Body of pancreas (tissue), 4 donors: ENCODE measurements around the gene SHROOM1. TPM values are rescaled to one million over a fixed set of nuclear protein-coding genes. Genes with fewer than 3 reads are reported as not detected.

Source experiments
- ATAC-seq: fragments of 150-250 bp; one replicate; pipeline ENCODE4 v1.9.1; 2016
- DNase-seq, 4 donors: peaks; one replicate each; pipeline ENCODE4 v3.0.0-alpha.2; 2019
- H3K27ac ChIP-seq, 4 donors: fragments of 200-600 bp; sonication (generic); 1 replicate in 3 of 4; 2 replicates in 1 of 4; pipeline versions ENCODE4 v1.5.1 to v1.6.1; 2016 to 2019; ENCODE audit warnings: mild to moderate bottlenecking in 1 of 4, mixed read lengths in 1 of 4, moderate library complexity in 1 of 4
- H3K27me3 ChIP-seq, 2 donors: fragments of 200-600 bp; sonication (generic); one replicate each; pipeline ENCODE4 v1.6.0; 2016; ENCODE audit warnings: mild to moderate bottlenecking in 1 of 2
- H3K36me3 ChIP-seq, 2 donors: fragments of 200-600 bp; sonication (generic); replicated peaks in 1 of 2; 2 replicates each; pipeline ENCODE4 v1.5.1; 2016; ENCODE audit warnings: low read depth in 2 of 2; ENCODE audit not compliant: insufficient read depth in 1 of 2
- H3K4me1 ChIP-seq: fragments of 200-600 bp; sonication (generic); one replicate; pipeline ENCODE4 v1.6.0; 2016
- H3K4me3 ChIP-seq, 2 donors: fragments of 200-600 bp; sonication (generic); 1 replicate in 1 of 2; 2 replicates in 1 of 2; pipeline ENCODE4 v1.5.1; 2016 to 2019
- H3K9me3 ChIP-seq, 3 donors: fragments of 200-600 bp; sonication (generic); 1 replicate in 2 of 3; 2 replicates in 1 of 3; pipeline ENCODE4 v1.5.1; 2016
- CTCF ChIP-seq, 7 experiments: fragments of 450-650 bp in 4 of 7; fragments of 200-600 bp in 3 of 7; sonication (generic) in 3 of 7; IDR thresholded peaks; one replicate each; pipeline ENCODE4 v1.5.1; 2016 to 2019; ENCODE audit warnings: antibody characterized with exemption in 7 of 7
- POLR2A ChIP-seq, 3 donors: fragments of 450-650 bp; IDR thresholded peaks; one replicate each; pipeline ENCODE4 v1.6.1; 2016; ENCODE audit warnings: antibody characterized with exemption in 3 of 3, mild to moderate bottlenecking in 2 of 3
- WGBS, 2 donors: methylation state at CpG; one replicate each; pipeline ENCODE4 v1.1.5; 2017; 5-methylcytosine and 5-hydroxymethylcytosine counted together
- intact Hi-C: fragments of 100-400 bp; cut with DNase I; formaldehyde crosslinking; loops from one replicate; pipeline ENCODE4 v1.15.1; 2023
- total RNA-seq, 2 donors: library from RNA; depleted of rRNA; stranded (reverse); fragments of >200 nt; gene quantifications; one replicate each; pipeline ENCODE4 v1.1.0, GENCODE V29; 2016

SHROOM1 gene
- total RNA-seq, 2 donors from 2014 or later = 19.5 to 27.4 TPM

GRCh38 chr5:132812123-132812765, 18.2 kb downstream of the SHROOM1 start:
- intact Hi-C loops = no loop called here
- H3K36me3 ChIP-seq = no peaks in the 10 kb centered on the region
- ATAC-seq (no peak), DNase-seq (no peak)
- no peaks in the 10 kb centered on the region for H3K27me3 ChIP-seq
- no peak overlapping the region for H3K4me3 ChIP-seq
- H3K4me1 ChIP-seq = peaks cover 40% of the 10 kb centered on the region
- TF ChIP-seq POLR2A (IDR thresholded peaks at IDR 0.05) = no peak
- no peak for TF ChIP-seq CTCF (IDR thresholded peaks at IDR 0.05)
- no peak overlapping the region for H3K27ac ChIP-seq
- 50 to 60% methylated on average over 18 of the region's 18 CpGs for WGBS, 2 donors
- no peaks in the 10 kb centered on the region for H3K9me3 ChIP-seq

DNA sequence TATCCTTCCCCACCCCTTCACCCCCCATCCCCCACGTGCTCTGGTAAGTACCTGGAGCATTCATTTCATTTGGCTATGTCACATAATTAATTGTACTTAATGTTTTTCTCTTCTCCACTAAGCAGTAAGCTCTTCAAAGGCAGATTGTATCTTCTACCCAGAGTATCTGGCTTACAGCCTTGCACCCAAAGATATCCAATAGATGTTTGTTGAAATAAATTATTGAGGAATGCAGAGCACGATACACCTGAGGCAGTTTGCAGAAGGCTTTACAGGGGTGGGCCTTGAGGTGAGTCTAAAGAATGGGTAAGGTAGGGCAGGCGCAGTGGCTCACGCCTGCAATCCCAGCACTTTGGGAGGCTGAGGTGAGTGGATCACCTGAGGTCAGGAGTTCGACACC, 19.8 kb downstream of the SHROOM1 start:
- intact Hi-C loops = no loop called here
- Histone ChIP-seq H3K4me1 (peaks cover 46% of the 10 kb centered on the region), H3K27ac (no peak overlapping the region), H3K9me3 (no peaks in the 10 kb centered on the region), H3K36me3 (no peaks in the 10 kb centered on the region), H3K4me3 (no peak overlapping the region), H3K27me3 (no peaks in the 10 kb centered on the region)
- WGBS, 2 donors = 89 to 90% methylated on average over 5 of the region's 5 CpGs
- ATAC-seq = no peak
- TF ChIP-seq CTCF (IDR thresholded peaks at IDR 0.05) (no peak), POLR2A (IDR thresholded peaks at IDR 0.05) (no peak)
- no peak for DNase-seq

- Histone ChIP-seq H3K9me3 (no peaks in the 10 kb centered on the region), H3K4me3 (no peak overlapping the region), H3K36me3 (no peaks in the 10 kb centered on the region), H3K27me3 (no peaks in the 10 kb centered on the region), H3K27ac (peak overlapping the region in 2 of 4 donors; percentile 25 to 75), H3K4me1 (peaks cover 41% of the 10 kb centered on the region)
- ATAC-seq (no peak), DNase-seq (no peak)
- 38 to 47% methylated on average over 3 of the region's 3 CpGs for WGBS, 2 donors
- TF ChIP-seq POLR2A (IDR thresholded peaks at IDR 0.05) = no peak
- no peak for TF ChIP-seq CTCF (IDR thresholded peaks at IDR 0.05)
- intact Hi-C loops = no loop called here
These were observed 21.6 kb downstream of the SHROOM1 start for GRCh38 chr5:132808866-132809265.

DNA sequence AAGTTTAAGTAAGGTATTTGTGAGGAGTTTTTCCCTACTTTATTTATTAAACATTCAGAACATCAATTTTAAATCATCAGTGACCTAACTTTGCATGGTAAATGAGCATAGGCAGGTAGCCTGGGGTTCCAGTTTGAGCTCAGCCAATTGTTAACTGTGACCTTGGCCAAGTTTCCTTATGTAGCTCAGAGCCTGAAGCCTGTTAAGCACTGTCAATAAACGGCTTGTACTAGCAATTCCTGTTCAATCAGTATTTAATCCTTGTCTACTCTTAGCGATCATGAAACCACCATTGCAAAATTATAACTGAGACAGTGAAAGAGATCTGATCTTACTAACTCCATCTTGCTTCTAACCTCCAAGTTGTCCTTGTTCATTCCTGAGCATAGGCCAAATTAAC, 22.0 kb downstream of the SHROOM1 start:
- 5 to 23% methylated on average over 2 of the region's 2 CpGs for WGBS, 2 donors
- no peak overlapping the region for H3K4me3 ChIP-seq
- H3K4me1 ChIP-seq = peaks cover 38% of the 10 kb centered on the region
- no peaks in the 10 kb centered on the region for H3K36me3 ChIP-seq
- no peak for ATAC-seq
- DNase-seq = peak in 1 of 4 donors; percentile 31
- H3K27me3 ChIP-seq = no peaks in the 10 kb centered on the region
- intact Hi-C loops = no loop called here
- H3K9me3 ChIP-seq = no peaks in the 10 kb centered on the region
- TF ChIP-seq CTCF (IDR thresholded peaks at IDR 0.05) = no peak
- TF ChIP-seq POLR2A (IDR thresholded peaks at IDR 0.05) = no peak
- H3K27ac ChIP-seq = peak overlapping the region in 2 of 4 donors; percentile 25 to 75
